ENCODE data around the gene HCN2. TPM values are rescaled to one million over a fixed set of nuclear protein-coding genes. Genes with fewer than 3 reads are reported as not detected.
"Not testable (repeated sequence)": the region's sequence is repeated elsewhere in the genome, so short reads cannot be mapped to it uniquely, and the experiment has no call there.

The HCN2 gene
- total RNA-seq, 2 experiments from 2014 or later, result 1.0 to 1.2 TPM

DNA sequence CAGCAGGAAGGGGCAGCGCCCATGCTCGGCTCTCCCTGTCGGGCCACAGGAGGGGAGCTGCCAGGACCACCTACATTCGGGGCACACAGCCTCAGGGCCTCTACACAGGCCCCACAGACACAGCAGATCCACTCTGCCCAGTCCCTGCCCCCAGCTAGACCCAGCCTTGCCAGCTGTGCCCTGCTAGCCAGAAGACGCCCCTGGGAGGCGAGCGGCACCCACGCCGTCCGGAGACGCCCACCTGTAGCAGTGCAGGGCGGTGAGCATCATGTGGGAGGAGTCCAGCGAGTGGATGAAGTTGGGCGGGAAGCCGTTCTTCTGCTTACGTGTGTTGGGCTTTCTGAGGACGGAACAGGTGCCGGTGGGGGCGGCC lies 28.6 kb downstream of the HCN2 start:
- H3K4me1 Mint-ChIP-seq, result peaks cover 3% of the 10 kb centered on the region
- H3K27ac Mint-ChIP-seq, result no peak overlapping the region
- H3K36me3 Mint-ChIP-seq, result peaks cover 12% of the 10 kb centered on the region
- POLR2A ChIA-PET, result no interaction called here
- no peak overlapping the region for H3K4me3 Mint-ChIP-seq
- no peaks in the 10 kb centered on the region for H3K9me3 Mint-ChIP-seq
- DNase-seq (no peak), ATAC-seq (ENCODE audit: low read depth) (no peak)
- H3K27me3 Mint-ChIP-seq, result no peaks in the 10 kb centered on the region

DNA sequence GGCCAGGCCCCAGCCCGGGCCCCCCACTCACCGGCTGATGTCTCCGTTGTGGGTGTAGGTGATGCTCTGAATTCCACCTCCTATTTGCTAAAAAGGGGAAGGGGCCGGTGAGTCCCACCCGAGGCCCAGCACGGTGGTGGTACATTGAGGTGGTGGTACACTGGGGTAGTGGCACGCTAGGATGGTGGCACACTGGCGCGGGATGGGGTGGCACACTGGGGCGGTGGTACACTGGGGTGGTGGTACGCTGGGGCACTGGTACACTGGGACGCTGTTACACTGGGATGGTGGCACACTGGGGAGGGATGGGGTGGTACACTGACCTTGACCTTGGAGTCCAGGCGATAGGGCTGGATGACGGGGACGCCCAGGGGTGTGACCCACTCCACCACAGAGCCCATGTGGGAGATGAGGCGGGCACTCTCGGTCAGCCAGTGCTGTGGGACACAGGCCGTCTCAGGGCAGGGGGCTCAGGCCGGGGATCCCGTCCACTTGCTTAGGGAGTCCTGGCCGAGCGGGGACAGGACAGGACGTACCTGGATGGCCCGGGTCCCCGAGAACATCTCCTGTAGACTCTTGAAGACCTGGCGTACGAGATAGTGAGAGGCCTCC lies 29.1 kb downstream of the HCN2 start:
- no peaks in the 10 kb centered on the region for H3K27me3 Mint-ChIP-seq
- peaks cover 12% of the 10 kb centered on the region for H3K36me3 Mint-ChIP-seq
- DNase-seq, result no peak
- no peak for ATAC-seq (ENCODE audit: low read depth)
- POLR2A ChIA-PET, result no interaction called here
- H3K4me3 Mint-ChIP-seq, result no peak overlapping the region
- H3K4me1 Mint-ChIP-seq, result peaks cover 3% of the 10 kb centered on the region
- no peaks in the 10 kb centered on the region for H3K9me3 Mint-ChIP-seq
- no peak overlapping the region for H3K27ac Mint-ChIP-seq

DNA sequence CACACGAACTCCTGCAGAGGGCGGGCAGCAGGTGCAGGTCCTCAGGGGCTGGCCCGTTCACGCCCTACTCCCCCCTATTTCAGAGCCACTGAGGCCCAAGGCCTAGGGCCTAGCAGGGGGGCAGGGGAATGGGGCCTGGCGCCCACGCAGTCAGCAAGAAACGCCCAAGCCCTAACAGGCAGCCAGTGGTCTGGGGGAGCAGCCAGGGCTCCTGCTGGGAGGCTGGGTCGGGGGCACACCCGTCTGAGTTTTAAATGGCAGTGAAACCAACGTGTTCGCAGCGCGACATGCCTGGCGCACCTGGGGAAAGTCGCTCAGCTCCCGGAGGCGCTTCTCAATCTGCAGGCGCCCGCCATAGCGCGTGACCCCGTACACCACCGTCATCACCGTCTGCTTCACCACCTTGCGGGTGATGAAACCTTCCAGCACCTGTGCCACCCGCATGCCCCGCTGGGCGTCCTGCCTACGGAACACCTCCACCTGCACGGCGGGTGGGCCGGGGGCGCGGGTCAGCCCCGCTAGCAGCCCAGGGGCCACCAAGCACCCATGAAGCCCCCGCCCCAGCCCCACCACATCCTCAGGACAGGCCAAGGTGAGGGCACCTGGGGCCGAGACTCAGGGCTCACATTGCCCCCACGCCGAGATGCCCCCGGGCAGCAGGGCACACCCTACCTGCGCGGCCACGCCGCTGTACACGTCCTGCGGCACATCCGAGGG lies 29.8 kb downstream of the HCN2 start:
- peaks cover 10% of the 10 kb centered on the region for H3K36me3 Mint-ChIP-seq
- no peak for ATAC-seq (ENCODE audit: low read depth)

DNA sequence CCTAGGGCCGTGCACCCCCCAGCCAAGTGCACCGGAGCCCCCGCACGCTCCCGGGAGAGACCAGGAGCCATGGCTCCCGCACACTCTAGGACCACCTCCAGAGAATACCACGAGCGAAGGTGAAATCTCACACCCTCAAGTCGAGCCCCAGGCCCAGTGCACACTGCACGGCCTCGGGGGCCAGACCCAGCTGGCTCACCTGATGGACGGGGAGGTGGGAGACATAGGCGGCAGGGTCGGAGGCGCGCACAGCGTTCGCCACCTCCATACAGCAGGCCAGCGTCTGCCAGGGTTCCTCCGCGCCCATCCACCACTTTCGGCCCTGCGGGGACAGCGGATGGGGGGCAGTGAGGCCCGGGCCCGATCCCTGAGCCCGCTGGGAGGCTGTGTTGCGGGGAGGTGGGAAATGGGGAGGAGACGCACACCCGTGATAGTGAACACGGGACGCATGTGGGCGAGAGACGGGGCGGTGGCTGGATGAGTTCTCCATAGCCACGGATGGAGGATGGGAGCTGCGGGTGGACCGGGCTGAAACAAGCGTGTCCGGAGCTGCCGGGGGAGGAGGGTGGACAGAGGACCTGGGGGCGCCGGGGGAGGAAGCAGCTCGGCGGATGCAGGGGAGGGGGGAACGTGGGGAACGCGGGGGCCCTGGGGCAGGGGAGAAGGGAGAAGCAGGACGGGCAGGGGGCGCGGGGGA lies 30.6 kb downstream of the HCN2 start:
- POLR2A ChIA-PET, result no interaction called here
- no peak for ATAC-seq (ENCODE audit: low read depth)
- Mint-ChIP-seq H3K36me3 (peaks cover 7% of the 10 kb centered on the region), H3K27me3 (no peaks in the 10 kb centered on the region), H3K27ac (no peak overlapping the region), H3K9me3 (no peaks in the 10 kb centered on the region), H3K4me1 (peaks cover 3% of the 10 kb centered on the region), H3K4me3 (no peak overlapping the region)
- DNase-seq, result no peak

More for the DNA sequence above, 29.8 kb downstream of the HCN2 start:
- no peak for DNase-seq
- POLR2A ChIA-PET, result no interaction called here
- Mint-ChIP-seq H3K27me3 (no peaks in the 10 kb centered on the region), H3K9me3 (no peaks in the 10 kb centered on the region), H3K4me1 (peaks cover 3% of the 10 kb centered on the region), H3K4me3 (no peak overlapping the region), H3K27ac (no peak overlapping the region)

DNA sequence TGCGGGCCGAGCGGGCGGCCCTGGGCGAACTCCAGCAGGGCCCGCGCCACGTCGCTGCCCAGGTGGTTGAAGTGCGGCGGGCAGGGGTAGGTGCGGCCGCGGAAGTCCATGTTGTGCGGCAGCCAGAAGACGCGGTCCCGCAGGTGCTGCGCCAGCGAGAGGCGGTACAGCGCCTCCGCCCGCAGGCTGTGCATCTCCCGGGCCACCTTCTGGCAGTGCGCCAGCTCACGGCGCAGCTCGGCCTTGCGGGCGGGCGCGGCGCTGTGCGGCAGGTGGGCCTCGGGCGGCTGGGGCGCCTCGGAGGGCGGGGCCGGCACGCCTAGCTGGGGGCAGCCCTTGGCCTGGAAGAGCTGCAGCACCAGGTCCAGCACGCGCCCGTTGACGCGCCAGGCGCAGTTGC lies 31.5 kb downstream of the HCN2 start:
- H3K9me3 Mint-ChIP-seq; H3K27me3 Mint-ChIP-seq; H3K27ac Mint-ChIP-seq; DNase-seq; H3K4me1 Mint-ChIP-seq; H3K4me3 Mint-ChIP-seq; ATAC-seq (ENCODE audit: low read depth); POLR2A ChIA-PET; H3K36me3 Mint-ChIP-seq: not testable (repeated sequence)

DNA sequence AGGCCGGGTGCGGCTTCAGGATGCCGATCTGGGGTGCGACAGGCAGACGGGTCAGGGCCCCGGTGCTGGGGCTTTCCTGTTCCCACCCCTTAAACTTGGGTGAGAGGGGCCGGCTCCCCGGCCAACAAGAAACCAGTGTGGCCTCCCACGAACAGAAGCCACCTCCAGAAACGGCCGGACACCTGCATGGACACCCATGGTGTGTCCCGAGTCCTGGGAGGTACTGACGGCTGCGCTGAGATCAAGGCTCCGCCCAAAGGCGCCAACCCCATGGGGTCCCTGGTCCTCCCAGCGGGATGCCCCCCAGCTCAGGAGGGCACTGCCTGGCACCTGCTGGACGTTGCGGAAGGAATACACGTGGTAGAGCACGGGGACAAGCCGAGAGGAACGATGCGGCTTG lies 32.1 kb downstream of the HCN2 start:
- DNase-seq (no peak), ATAC-seq (ENCODE audit: low read depth) (no peak)
- Mint-ChIP-seq H3K36me3 (peaks cover 8% of the 10 kb centered on the region), H3K9me3 (no peaks in the 10 kb centered on the region), H3K4me3 (no peak overlapping the region), H3K27me3 (no peaks in the 10 kb centered on the region), H3K27ac (no peak overlapping the region), H3K4me1 (peaks cover 3% of the 10 kb centered on the region)
- POLR2A ChIA-PET, result no interaction called here

DNA sequence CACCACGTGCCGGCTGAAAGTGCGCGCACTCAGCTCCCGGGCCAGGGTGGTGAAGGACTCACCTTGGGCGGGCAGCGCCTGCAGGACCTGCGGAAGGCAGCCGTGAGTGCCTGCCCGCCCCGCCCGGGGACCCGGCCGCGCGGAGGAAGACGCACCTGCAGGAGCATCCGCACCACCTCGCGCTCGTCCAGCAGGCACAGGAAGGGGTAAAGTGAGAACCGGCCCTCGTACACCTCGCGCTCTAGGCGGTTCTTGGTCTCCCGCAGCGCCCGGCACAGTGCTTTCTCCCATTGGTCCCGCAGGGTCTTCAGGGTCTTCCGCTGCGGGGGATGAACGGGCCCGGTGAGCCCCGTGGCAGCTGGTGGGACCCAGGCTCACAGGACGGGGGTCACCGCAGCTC lies 33.0 kb downstream of the HCN2 start:
- ATAC-seq (ENCODE audit: low read depth) (no peak), DNase-seq (no peak)
- Mint-ChIP-seq H3K27me3 (no peaks in the 10 kb centered on the region), H3K4me1 (peaks cover 3% of the 10 kb centered on the region), H3K9me3 (no peaks in the 10 kb centered on the region), H3K36me3 (peaks cover 8% of the 10 kb centered on the region), H3K4me3 (no peak overlapping the region), H3K27ac (no peak overlapping the region)
- POLR2A ChIA-PET, result no interaction called here

DNA sequence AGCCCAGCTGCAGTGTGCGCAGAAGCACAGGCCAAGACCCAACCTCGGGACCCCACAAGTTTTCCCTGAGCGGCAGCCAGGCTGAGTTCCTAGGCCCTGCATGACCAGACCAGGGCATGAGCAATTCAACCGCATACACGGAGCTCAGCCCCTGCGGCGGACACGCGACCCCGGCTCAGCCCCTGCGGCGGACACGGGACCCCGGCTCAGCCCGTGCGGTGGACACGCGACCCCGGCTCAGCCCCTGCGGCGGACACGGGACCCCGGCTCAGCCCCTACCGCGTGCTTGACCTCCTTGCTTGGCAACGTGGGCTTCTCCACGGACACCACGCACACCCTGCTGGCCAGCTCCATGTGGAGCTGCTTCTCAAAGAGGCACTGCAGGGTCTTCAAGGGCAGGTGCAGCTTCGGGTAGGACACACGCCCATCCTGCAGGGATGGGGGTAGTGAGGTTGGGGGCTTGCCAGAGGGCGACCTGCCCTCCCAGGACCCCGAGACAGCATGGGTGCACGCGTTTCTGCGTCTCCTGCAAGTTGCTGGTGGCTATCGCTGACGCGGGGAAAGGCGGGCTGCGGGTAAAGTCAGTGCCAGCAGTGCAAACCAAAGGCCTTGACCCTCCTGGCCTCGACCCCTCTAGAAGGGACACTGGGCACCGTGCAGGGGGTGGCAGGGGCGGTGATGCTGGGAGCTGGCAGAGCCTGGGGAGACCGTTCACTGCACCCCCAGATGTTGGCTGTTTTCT lies 33.7 kb downstream of the HCN2 start:
- Mint-ChIP-seq H3K36me3 (peaks cover 8% of the 10 kb centered on the region), H3K27ac (no peak overlapping the region), H3K27me3 (no peaks in the 10 kb centered on the region), H3K9me3 (no peaks in the 10 kb centered on the region), H3K4me3 (no peak overlapping the region), H3K4me1 (peaks cover 3% of the 10 kb centered on the region)
- POLR2A ChIA-PET, result no interaction called here
- DNase-seq, result no peak
- no peak for ATAC-seq (ENCODE audit: low read depth)

DNA sequence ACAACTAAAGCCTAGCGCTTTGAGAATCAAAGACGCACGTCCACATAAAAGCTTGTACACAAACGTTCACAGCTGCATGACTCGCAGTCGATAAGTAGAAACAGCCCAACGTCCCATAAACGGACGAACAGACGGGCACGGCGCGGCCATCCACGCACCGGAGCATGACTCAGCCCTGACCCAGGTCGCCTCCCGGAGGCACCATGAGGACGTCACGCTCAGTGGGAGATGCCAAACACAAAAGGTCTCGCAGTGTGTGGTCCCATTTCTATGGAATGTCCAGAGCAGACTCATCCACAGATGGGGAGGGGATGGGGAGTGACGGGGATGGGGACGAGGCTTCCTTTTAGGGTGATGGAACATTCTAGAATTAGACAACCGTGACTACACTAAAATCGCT lies 34.3 kb downstream of the HCN2 start:
- Mint-ChIP-seq H3K4me3 (no peak overlapping the region), H3K36me3 (peaks cover 8% of the 10 kb centered on the region), H3K27ac (no peak overlapping the region), H3K4me1 (peaks cover 4% of the 10 kb centered on the region), H3K9me3 (no peaks in the 10 kb centered on the region), H3K27me3 (no peaks in the 10 kb centered on the region)
- no peak for ATAC-seq (ENCODE audit: low read depth)
- no peak for DNase-seq
- POLR2A ChIA-PET, result no interaction called here

DNA sequence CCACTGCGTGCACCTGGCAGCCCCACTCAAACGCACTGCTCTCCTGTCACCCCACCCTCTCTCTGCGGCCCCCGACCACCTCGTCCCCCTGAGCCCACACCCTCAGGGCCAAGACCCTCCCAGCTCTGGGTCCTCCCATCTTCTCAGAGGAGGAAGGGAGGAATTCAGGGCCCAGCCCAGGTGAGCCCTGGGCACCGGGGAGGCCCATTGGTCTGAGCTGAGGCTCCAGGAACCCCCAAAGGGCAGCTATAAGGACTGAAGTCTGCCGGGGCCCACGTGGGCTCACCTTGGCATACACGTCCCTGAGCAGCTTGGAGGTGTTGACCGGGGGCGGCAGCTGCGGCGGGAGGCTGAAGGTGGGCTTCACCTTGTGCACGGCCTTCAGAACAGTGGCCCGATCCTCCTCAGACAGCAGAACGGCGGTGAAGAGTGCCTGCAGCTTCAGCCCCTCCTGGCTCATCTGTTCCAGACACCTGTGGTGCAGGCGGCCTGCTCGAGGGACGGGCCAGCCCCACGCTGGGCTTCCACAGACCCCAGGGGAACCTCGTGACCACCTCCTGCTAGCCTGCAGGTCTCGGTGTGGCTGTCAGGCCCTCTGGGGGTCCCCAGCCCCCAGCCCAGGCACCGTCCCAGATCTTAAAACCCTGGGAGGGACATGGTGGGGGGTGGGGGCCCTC lies 34.9 kb downstream of the HCN2 start:
- ATAC-seq (ENCODE audit: low read depth), result no peak
- POLR2A ChIA-PET, result no interaction called here
- peaks cover 6% of the 10 kb centered on the region for H3K4me1 Mint-ChIP-seq
- H3K27ac Mint-ChIP-seq, result no peak overlapping the region
- no peaks in the 10 kb centered on the region for H3K27me3 Mint-ChIP-seq
- peaks cover 9% of the 10 kb centered on the region for H3K36me3 Mint-ChIP-seq
- H3K4me3 Mint-ChIP-seq, result no peak overlapping the region
- no peak for DNase-seq
- H3K9me3 Mint-ChIP-seq, result no peaks in the 10 kb centered on the region

DNA sequence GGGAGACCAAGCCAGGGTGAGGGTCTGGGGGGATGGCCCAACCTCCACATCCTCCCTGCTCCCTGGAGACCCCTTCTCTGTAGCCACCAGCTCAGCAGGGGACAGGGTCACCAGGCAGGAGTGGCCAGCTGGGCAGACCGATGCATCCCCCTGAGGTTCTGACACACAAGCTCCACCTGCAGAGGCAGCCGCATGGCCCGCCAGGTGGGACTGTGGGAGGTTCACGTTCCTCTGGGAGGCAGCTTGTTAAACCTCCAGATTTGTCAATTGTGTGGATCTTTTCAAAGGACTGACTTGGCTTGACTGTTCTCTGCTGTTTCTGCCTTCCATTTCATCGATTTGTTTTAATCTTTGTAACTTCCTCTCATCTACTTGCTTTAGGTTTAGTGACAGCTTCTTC lies 35.6 kb downstream of the HCN2 start:
- Mint-ChIP-seq H3K9me3 (no peaks in the 10 kb centered on the region), H3K4me1 (peaks cover 6% of the 10 kb centered on the region), H3K27ac (no peak overlapping the region), H3K4me3 (no peak overlapping the region), H3K27me3 (no peaks in the 10 kb centered on the region), H3K36me3 (peaks cover 9% of the 10 kb centered on the region)
- POLR2A ChIA-PET, result no interaction called here
- DNase-seq (no peak), ATAC-seq (ENCODE audit: low read depth) (no peak)

DNA sequence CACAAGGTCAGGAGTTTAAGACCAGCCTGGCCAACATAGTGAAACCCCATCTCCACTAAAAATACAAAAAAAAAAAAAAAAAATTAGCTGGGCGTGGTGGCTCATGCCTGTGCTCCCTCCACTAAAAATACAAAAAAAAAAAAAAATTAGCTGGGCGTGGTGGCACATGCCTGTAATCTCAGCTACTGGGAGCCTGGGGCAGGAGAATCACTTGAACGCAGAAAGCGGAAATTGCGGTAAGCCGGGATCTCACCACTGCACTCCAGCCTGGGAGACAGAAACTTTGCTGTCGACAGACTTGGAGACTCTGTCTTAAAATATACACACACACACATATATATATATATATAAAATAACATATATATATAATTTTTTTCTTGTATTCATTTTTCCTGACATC lies 36.9 kb downstream of the HCN2 start:
- not testable (repeated sequence) for H3K36me3 Mint-ChIP-seq; ATAC-seq (ENCODE audit: low read depth)

DNA sequence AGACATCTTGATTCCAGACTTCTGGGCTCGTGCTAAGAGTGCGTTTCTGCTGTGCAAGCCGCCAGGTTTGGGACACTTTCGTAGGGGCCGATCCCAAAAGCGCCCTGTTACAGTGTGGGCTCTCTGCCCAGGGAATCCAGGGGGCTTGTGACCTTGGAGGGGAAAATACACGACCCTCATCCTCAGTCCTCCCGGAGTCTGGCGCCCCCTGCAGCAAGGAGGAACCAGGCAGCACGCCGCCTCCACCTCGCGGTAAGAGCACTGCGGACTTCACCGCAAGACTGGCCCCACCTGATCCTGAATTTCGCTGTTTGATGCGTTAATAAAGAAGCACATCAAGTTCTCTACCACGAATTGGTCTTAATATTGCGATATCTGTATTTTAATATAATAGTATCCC lies 38.5 kb downstream of the HCN2 start:
- no peak for ATAC-seq (ENCODE audit: low read depth)
- H3K36me3 Mint-ChIP-seq, result peaks cover 9% of the 10 kb centered on the region
- H3K9me3 Mint-ChIP-seq, result no peaks in the 10 kb centered on the region
- no peaks in the 10 kb centered on the region for H3K27me3 Mint-ChIP-seq
- no peak overlapping the region for H3K27ac Mint-ChIP-seq
- POLR2A ChIA-PET, result no interaction called here
- no peak overlapping the region for H3K4me3 Mint-ChIP-seq
- DNase-seq, result no peak
- H3K4me1 Mint-ChIP-seq, result peaks cover 6% of the 10 kb centered on the region

More for the DNA sequence above, 36.9 kb downstream of the HCN2 start:
- POLR2A ChIA-PET, result interaction anchor here (0.6 kb wide), 2 partner anchors 39 to 1729 kb away, joined by 3 to 4 read pairs; no protein-coding TSS in a partner anchor
- H3K9me3 Mint-ChIP-seq, H3K27me3 Mint-ChIP-seq, H3K27ac Mint-ChIP-seq, DNase-seq, H3K4me1 Mint-ChIP-seq, H3K4me3 Mint-ChIP-seq: not testable (repeated sequence)

Data from activated naive CD8-positive, alpha-beta T cell treated with anti-CD3 and anti-CD28 coated beads, Interleukin-2, amount 10 ng/mL, durations not matched to agents 7 days and 5 days (primary cell).